ENCODE measurements around the gene WFIKKN2.

The WFIKKN2 gene

DNA sequence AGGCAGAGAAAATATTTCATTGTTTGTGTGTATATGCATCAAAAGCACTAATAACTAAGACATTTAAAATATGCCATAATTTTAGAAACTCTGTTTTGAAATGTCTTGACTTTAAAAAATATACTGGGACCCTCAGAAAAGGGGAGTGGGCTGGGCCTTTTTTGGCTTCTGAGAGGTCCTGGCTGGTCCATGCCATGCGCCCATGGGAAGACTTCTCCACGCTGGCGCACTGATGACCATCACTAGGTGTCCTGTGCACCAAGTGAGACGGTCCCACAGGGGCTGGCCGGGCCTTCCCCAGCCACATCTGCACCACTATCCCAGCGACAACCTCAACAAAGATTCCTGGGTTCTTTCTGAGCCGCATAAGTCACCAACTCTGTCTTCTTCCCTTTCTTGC lies 27.0 kb upstream of the WFIKKN2 start:
- DNase-seq (ENCODE audit: low spot score): no peak

DNA sequence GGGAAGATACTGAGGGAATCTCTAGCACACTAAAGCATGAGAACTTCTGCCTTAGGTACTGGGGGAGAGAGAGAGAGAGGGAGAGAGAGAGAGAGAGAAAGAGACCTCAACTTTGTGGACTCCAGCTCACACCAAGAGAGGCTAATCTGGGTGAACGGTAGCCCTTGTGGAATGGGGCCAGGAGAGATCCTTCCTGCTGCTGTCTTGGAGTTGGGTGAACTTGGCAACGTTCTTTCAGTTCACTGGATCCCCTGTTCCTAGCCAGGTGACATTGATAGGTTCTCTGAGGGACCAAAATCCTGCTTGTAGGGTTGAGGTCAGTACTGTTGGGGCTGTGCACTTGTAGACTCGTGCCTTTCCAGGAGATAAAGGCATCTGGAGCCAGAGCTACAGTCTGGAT lies 26.5 kb upstream of the WFIKKN2 start:
- no peak for DNase-seq (ENCODE audit: low spot score)

DNA sequence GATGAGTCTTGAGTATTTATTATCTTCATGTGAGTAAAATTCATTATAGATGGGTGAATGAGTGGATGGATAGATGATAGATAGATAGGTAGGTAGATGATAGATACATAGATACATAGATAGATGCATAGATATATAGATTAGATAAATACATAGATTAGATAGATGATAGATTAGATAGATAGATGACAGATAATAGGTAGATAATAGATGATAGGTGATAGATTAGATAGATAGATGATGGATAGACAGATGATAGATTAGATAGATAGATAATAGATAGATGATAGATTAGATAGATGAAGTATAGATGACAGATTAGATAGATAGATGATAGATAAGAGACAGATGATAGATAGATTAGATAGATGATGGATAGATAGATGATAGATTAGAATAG lies 21.8 kb upstream of the WFIKKN2 start:
- no peak for DNase-seq (ENCODE audit: low spot score)

DNA sequence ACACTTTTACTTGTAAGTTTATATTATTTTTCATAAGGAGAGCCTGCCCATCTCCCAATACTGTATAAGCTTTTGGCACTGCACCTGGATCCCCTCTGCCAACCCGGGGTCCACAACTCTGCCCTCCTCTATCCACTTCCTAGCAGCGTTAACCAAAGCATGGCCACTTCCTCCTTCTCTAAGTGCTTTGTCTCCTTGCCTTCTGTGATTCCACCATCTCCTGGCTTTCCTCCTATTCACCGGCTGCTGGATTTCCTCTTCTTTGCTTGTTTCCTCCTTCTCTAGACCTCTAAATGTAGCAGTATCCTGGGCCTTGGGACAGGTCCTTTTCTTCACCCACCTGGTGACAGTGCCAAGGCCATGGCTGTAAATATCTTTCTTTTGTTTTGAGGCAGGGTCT lies 20.0 kb upstream of the WFIKKN2 start:
- no peak for DNase-seq (ENCODE audit: low spot score)

DNA sequence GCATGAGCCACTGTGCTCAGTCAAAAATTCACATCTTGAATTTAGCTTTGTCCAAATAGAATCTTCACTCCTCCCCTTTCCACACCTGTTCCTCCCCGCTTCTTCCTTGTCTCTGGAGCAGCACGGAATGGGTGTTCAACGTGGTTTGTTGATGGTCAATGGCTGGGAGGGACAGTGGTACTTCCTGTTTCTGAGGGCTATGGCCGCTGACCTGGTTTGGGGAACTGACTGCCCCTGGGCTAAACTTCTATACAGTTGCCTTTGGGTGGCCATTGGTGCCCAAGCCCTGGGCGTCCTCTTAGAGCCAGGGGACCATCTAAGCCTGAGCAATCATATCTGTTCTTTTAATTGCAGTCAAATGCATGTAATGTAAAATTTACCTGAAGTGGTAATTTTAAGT lies 19.1 kb upstream of the WFIKKN2 start:
- DNase-seq (ENCODE audit: low spot score): no peak

DNA sequence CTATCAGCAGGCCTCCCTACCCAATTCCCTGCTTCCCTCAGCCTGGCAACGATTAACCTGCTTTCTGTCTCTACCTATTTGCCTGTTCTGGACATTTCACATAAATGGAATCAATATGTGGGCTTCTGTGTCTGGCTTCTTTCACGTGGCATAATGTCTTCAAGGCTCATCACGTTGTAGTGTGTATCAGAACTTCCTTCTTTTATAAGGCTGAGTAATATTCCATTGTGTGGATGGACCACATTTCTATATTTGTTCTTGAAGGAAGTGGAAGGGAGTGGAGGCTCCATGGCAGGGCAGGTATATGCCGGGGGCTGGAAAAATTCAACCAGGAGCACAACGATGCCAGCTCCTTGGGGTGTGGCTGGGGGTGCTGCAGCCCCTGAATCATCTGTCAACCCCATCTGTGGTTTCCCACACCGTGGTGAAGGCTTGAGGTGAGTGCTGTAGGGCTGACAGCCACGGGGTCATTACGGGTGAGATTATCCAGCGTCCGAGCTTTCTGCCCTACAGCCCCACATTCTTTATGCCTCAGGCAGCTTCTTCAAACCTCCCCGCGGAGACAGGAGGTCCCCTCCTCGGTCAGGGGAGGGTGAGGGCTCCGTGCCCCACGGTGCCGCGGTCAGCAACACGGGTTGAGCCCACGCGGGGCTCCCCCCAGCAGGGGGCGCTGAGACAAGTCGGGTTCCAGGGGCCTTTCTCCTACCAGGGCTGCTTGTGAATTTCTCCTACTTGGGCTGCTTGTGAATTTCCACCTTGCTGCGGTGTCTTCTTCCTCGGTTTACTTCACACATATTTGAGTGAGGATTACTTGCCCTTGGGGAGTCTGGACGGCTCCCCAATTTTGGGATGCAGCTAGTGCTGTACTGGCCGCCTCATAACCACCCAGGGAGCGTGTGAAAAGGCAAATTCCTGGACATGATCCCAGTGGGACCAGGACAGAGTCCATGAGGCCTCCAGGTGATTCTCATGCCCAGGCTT lies 18.3 kb upstream of the WFIKKN2 start:
- peak; percentile 83 for DNase-seq (ENCODE audit: low spot score)

DNA sequence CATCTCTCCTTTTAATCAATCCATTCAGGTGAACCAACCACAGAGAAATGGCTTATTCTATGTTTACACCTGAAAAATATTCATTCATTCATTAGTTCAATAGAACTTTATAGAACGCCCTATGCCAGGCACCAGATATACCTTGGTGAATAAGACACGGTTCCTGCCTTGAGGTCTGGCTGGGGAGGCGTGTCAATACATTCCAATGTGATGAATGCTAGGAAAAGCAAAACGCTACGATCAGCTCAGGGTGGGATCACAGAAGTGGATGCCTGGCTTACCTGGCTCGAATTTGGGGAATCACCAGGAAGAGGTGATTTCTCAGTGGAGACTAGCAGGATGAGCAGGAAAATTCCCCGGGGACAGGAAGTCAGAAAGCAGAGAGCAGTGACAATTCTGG lies 17.5 kb upstream of the WFIKKN2 start:
- no peak for DNase-seq (ENCODE audit: low spot score)

DNA sequence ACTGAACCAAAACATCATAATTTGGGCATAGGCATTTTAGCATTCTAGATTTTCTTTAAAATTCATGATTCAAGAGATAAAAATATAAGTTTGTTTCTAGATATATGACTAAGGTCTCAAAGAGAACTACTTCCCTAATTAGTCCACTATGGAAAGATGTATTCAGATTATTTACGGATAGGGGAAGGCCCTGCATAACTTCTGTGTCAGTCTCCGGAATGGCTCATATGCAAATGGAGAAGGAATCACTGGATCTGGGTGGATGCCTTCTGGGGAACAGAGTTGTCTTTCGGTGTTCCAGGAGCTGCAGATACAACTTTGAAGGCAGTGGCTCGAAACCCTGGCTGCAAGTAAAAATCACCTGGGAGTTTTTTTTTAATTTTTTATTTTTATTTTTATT lies 17.1 kb upstream of the WFIKKN2 start:
- DNase-seq (ENCODE audit: low spot score): no peak

DNA sequence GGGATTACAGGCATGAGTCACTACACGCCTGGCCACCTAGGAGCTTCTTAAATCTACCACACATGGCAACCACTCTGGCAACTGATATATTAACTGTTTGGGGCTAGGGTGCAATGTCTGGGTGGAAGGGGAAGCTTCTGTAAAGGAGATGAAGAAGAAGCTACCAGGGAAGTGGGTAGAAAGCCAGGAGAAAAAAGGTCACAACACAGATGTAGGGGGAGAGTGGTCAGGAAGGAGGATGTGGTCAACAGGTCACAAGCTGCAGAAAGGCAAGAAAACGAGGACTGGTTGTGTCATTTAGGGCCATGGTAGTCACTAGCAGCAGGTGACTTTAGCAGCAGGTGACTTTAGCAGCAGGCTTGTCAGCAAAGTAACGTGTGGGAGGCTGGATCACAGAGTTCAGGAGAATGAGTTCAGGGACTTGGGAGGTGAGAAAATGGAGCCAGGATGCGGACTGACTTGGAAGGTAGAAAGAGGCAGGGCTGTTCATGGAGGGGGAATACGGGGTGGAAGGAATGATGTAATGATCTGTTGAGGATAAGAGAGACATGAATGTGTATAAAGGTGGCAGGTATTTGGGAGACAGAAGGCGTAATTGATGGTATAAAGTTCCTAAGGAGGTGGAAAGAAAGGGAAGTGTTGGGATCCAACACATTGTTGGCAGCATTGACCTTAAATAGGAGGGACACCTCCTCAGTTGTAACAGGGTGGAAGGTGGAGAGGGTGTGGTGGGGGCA lies 16.3 kb upstream of the WFIKKN2 start:
- no peak for DNase-seq (ENCODE audit: low spot score)

DNA sequence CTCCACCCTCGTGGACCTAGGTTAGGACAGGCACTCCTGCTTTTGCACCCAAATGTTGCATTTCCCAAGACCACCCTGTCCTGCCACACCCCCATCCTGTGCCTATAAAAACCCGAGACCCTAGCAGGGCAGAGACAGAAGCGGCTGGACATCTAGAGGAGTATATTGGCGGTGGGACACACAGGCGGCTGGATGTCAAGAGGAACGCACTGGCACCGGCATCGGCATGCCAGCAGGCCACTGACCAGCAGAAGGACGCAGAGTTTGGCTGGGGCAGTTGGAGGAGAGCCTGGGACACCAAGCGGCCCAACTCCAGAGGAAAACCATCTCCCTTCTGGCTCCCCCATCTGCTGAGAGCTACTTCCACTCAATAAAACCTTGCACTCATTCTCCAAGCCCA lies 14.7 kb upstream of the WFIKKN2 start:
- no peak for DNase-seq (ENCODE audit: low spot score)

DNA sequence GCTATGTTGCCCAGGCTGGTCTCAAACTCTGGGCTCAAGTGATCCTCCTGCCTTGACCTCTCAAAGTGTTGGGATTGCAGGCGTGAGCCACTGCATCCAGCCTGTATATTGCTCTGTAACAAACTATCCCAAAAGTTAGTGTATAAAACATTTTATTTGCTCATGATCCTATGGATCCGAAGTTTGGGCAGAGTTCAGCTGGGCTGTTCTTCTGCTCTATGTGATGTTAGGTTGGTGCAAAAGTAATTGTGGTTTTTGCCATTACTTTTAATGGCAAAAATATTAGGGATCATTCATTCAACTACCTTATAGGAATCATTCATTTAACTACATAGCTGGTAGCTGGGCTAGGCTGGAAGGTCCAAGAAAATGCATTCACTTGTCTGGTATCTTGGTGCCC lies 12.8 kb upstream of the WFIKKN2 start:
- DNase-seq (ENCODE audit: low spot score): no peak

DNA sequence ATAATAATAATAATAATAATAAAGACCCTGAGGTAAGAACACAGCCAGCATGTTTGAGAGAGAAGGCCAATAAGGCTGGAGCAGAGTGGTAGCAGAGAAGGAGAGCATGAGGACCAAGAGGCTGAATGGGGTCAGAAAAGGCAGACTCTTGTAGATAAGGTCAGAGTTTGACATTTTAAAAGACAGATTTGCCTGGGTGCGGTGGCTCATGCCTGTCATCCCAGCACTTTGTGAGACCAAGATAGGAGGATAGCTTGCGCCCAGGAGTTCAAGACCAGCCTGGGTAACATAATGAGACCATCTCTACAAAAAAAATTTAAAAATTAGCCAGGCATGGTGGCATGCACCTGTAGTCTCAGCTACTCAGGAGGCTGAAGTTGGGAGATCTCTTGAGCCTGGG lies 11.0 kb upstream of the WFIKKN2 start:
- DNase-seq (ENCODE audit: low spot score): no peak

DNA sequence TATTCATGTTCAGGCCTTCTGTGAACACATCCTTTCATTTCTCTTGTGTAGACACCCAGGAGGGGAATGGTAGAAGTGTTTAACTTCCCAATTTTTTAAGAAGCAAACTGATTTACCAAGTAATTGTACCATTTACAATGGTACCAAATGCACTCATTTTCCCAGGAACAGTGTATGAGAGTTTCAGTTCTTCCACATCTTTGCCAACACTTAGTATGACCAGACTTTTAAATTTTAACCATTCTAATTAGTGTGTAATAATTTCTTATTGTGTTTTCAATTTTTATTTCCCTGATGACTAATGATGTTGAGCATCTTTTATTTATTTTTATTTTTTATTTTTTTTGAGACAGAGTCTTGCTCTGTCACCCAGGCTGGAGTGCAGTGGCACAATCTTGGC lies 10.2 kb upstream of the WFIKKN2 start:
- no peak for DNase-seq (ENCODE audit: low spot score)

DNA sequence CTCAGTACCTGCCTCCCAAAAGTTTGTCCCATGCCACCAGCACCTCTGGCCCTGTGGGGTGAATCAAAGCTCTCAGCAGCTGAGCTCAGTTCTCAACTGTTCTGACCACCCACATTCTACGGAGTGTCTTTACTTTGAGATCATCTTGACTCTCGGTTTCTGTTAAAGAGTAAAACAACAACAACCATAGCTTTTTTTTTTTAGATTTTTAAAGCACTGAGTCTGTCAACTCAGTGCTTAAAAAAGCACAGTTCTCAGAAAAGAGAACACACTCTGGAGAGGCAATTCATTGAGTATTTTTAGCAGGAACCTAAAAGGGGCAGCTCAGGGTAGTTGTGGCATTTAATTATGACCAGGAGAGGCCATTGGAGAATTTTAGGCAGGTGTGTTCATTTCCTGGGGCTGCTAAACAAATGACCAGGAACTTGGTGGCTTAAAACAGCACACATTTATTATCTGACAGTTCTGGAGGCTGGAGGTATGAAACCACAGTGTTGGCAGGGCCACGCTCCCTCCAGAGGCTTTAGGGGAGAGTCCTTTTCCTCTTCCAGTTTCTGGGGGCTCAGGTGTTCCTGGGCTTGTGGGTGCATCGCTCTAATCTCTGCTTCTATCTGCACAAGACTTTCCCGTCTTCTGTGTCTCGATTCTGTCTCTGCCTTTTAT lies 6.7 kb upstream of the WFIKKN2 start:
- DNase-seq (ENCODE audit: low spot score): no peak

DNA sequence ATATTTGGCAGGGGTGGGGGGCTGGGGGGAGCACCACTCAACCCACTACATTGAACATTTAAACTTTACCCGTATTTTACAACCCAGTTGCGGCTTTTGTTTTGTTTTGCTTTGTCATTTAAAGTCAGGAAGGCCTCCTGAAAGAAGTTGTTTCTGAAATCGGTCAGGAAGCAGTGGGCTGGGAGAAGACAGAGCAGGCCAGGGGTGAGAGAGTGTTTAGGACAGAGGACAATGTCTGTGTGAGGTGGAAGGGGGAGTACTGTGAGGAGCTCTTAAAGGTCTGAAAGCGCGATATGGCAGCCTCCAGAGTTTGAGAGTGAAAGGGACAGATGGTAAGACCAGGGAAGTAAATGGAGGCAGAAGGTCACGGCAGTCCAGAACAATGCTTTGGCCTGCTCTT lies 6.1 kb upstream of the WFIKKN2 start:
- no peak for DNase-seq (ENCODE audit: low spot score)

DNA sequence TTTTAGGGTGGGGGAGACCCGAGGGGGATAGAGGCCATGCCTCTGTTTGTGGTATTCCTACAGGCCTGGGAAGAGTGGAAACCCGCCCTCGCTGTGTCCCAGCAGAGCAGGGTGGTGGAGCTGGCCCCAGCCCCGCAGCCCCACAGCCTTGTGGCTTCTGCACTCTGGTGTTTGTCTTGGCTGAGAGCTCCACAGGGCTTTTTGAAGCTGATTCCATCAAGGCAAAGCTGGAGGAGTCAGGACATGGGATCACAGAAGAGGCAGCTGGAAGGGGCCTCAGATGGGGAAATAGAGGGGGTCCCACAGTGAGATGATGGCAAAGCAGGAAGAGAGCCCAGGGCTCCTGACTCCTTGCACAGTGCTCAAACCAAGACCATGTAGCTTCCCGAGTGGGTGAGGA lies 5.0 kb upstream of the WFIKKN2 start:
- no peak for DNase-seq (ENCODE audit: low spot score)

DNA sequence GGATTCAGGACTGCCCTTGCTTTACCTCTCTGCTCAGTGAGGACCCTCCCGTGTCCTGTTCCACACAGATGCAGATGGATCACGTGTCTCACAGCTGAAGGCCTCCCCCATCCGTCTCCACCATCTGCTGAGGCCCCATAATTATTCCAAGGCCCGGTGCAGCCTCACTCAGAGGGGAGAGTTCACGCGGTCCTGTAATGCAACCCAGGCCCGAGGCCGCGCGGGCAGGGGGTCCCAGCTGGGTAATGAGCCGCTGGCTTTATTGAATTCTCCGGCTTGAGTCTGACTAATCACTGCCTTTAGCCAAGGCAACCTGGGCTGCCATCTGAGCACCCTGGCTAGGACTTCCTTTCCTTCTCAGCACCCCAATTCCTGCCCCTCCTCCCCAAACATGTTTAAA lies 4.4 kb upstream of the WFIKKN2 start:
- no peak for DNase-seq (ENCODE audit: low spot score)

DNA sequence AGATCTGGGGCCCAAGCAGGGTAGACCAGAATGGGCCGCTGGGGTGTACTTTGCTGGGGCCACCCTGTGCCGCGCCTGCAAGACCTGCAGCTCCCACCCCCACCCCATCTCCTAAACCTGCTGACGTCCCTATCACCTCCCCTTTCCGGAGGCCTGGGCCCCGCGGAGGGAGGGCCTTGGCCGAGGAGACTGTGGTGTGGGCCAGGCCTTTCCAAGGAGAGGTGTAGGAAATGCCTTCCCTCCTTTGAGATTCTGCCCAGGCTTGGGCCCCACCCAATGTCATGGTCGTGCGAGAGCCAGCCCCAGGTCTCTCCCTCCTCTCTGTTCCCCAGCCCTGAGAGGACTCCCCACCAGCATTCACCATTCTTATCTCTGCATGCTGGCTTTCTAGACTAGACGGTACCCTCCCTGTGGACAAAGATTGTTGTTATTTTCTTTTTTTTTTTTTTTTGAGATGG lies 3.9 kb upstream of the WFIKKN2 start:
- DNase-seq (ENCODE audit: low spot score): no peak

DNA sequence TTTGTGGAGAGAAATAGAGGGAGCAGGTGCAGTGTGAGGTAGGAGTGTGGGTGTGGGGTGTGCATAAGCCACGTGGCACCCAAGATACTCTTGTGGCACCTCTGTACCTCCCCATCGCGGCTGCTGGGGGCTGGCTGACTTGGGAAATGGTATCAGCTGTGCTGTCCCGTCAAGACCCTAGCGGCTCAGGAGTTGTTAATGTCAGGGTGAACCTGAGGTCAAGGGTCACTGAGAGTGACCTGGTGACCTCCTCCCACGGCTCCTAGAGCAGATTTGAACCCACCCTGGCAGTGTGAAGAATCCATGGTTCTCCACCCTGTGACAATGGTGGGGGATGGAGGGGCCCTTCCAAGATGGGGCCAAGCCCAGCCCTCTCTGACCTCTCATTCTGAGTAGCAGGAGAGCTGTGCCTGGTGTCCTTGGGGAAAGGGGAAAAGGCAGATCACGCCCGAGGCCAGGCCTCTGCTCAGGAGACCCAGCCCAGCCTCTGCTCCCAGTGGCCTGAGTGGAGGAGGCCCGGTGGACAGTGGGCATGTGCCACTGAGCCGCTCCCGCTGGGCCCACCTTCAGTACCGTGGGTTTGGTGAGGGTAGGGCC lies 3.0 kb upstream of the WFIKKN2 start:
- no peak for DNase-seq (ENCODE audit: low spot score)

DNA sequence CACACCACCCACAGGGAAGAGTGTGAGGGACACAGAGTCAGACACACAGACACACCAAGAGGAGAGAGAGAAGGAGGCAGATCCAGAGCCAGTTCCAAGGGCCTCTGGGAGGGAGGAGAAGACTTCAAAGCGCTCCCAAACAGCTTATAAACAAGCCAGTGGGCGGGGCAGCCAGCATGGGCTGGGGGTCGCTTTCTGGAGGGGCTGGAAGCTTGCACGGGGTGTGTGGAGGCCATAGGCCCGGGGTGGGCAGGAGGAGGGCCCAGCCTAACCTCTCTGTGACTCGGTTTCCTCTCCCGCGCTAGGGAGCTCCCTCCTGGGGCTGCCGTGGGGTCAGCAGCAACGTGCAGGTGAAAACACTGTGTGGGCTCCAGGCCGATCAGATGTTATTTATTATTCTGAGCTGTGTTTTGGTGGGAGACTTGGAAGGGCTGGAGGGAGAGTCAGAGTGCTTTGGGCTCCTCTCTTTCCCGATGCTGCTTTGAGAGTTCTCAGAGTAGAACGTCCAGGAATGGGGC lies 2.5 kb upstream of the WFIKKN2 start:
- DNase-seq (ENCODE audit: low spot score): no peak

DNA sequence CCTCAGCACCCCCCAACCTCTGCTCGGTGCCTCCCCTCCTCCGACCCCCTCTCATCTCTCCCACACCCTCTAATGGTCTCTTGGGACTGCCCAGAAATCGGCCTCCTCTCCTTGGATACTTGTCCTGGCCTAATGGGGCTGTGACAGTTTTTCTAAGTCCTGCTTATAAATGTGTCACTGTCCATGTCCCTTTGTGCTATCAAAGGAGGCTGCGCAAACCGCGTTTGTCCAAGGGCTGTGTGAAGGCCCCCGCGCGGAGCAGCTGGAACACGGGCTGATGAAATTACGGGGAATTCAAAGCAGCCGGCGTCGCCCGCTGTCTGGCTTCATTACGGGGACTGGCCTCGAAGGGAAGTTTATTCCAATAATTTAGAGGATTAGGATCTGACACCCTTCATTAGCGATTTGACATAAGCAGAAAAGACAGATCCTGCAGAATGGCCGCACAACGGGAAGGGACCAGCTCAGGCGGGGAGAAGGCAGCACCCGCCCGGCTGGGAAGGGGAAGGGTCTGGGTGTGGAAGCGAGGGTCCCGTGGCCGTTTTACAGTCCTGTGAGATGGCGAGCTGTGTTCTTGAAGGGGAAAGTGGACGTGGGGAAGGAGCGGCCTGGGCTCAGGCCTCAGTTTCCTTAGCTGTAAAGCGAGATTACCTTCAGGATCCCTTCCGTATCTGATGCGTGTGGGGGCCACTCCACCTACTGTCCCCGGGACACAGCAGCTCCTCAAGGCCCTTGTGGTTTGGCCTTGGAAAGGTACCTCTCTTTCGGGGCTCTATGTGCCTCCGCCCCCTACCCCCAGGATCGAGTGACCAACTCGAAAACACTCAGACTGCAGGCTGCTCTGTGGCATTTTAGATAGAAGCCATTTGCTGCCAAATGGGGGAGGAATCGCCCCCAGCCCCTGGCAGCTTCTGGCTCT lies 1.6 kb upstream of the WFIKKN2 start:
- no peak for DNase-seq (ENCODE audit: low spot score)
